NB4 (cell line): ENCODE results near the gene ABCA10.

Experiments used
- CTCF ChIP-seq: IDR thresholded peaks from one replicate; pipeline ENCODE4 v1.5.1; 2012; ENCODE audit warnings: low read depth, low read length
- MYC ChIP-seq: IDR thresholded peaks from 2 replicates; pipeline ENCODE4 v1.6.1; 2011; ENCODE audit warnings: low read depth, low read length
- POLR2A ChIP-seq: IDR thresholded peaks from 2 replicates; pipeline ENCODE4 v1.6.1; 2011; ENCODE audit warnings: mild to moderate bottlenecking; ENCODE audit not compliant: insufficient read length; ENCODE audit errors: extremely low read depth
- TF ChIP-seq, protein P1 (sequence below): IDR thresholded peaks from 2 replicates; pipeline ENCODE4 v1.6.1; 2011; ENCODE audit warnings: low read depth, low read length

DNA sequence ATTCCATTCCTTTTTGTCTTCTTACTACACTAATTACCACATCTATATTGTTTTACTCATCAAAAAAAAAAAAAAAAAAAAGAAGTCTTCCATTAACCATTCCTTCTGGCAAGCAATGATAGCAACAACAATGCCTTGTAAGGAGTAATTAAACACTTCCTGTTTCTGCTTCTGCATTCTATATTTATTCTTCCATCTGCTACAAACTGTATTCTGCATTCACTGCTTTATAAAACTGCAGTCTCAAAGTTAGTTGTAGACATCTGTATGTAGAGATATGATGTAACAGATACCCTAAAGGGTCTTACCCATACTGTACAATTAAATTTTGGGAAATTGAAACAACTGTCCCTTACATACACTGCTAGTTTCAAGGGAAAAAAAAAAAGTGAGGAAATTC lies 58.2 kb downstream of the ABCA10 start:
- TF ChIP-seq CTCF (no peak), POLR2A (no peak), MYC (no peak)
- TF ChIP-seq, protein P1, sequence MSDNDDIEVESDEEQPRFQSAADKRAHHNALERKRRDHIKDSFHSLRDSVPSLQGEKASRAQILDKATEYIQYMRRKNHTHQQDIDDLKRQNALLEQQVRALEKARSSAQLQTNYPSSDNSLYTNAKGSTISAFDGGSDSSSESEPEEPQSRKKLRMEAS: no peak
